NCI-H526 (cell line): ENCODE data around the gene ENTPD2.
"Not testable (repeated sequence)": the region's sequence is repeated elsewhere in the genome, so short reads cannot be mapped to it uniquely, and the experiment has no call there.

Experiments
- DNase-seq, 2 experiments: peaks; one replicate each; lab custom pipeline; 2025; lab: John Stamatoyannopoulos, UW

Gene ENTPD2

DNA sequence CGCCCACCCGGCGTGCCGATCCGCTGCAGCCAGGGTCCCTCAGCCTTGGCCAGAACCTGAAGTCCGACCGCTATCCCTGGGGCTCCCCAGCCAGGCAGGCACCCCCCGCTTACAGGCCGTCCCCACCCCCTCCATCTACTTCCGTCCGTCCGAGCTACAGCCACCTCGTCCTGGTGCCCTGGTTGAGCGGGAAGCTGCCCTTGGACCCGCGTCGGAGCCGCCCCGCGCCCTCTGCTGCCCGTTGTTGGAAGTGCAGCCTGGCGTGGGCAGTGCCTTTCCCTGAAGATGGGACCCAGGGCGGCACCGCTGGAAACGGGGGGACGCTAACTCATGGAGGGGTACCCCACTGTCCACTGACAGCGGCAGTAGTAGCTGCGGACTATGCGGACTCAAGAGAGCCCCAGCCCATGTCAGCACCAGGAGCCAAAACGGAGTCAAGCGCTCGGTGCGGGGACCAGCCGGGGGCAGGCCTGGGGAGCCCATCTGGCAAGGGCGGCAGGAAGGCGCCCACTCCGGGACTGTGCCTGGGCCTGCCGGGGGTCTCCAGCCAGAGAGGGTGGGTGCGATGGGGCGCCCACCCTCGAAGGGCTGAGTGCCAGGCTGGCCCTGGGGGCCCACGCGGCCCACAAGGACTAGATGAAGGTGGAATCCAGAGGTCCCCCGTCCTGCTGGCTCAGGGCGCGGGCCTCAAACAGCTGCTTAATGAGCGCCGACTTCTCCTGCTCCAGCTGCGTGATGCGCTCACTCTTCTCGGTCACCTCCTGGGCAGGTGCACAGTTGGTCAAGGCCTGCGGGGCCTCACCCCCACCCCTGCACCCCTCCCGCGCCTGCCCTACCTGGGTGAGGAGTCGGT lies 10.4 kb upstream of the ENTPD2 start:
- peak in 1 of 2 experiments; percentile 61 for DNase-seq

GRCh38 chr9:137063311-137064026 lies 9.6 kb upstream of the ENTPD2 start:
- DNase-seq: no peak

GRCh38 chr9:137062798-137063197 lies 8.9 kb upstream of the ENTPD2 start:
- not testable (repeated sequence) for DNase-seq

GRCh38 chr9:137062384-137062783 lies 8.5 kb upstream of the ENTPD2 start:
- DNase-seq: no peak

DNA sequence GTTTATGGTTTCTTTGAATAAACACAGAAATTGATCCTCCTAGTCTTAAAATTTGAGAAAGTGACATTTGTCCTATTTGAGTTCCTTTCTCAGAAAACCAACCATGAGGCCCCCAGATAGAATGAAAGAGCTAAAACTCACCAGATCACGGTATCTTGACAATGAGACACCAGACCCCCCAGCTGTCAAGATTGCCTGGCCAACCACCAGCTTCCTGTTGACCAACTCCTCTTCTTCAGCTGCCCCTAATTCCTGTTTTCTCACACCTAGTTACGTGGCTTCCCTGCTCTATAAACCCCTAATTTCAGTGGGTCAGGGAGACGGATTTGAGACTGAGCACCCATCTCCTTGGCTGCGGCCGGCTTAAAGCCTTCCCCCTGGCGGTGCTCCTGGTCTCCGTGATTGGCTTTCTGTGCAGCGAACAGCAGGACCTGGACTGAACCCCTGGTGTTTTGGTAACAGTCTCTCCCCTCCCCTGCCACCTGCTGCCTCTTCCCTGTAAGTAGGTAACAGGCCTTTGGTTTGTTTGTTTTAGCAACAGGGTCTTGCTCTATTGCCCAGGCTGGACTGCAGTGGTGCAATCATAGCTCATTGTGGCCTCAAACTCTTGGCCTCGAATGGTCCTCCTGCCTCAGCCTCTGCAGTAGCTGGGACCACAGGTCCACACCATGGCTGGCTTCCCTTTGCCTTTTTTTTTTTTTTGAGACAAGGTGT lies 4.8 kb upstream of the ENTPD2 start:
- DNase-seq: no peak

GRCh38 chr9:137057545-137057944 lies 3.7 kb upstream of the ENTPD2 start:
- no peak for DNase-seq

DNA sequence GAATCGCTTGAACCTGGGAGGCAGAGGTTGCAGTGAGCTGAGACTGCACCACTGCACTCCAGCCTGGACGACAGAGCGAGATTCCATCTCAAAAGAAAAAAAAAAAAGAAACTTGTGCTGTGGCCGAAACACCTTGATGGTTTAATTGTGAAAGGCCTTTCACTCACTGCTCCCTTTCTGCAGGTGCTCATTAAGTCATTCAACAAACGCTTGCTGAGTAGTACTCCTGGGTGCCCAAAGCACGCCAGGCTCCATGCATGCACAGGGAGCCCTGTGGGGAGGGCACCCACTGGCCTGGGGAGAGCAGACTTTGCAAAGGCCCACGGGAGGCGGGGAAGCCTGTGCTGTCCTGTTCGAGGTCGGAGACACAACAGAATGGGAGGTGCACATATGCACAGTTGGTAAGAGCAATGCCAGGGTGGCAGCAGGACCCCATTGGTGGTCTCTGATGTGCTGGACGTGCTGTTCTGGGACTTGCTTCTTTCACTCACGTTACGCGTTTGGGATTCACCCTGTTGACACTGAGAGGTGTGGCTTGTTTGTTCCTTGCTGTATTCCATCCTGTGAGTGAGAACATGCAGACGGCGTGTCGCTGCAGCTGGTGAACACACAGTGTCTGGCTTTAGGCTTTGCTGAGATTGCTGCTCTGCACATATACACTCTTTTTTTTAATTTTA lies 3.0 kb upstream of the ENTPD2 start:
- no peak for DNase-seq

DNA sequence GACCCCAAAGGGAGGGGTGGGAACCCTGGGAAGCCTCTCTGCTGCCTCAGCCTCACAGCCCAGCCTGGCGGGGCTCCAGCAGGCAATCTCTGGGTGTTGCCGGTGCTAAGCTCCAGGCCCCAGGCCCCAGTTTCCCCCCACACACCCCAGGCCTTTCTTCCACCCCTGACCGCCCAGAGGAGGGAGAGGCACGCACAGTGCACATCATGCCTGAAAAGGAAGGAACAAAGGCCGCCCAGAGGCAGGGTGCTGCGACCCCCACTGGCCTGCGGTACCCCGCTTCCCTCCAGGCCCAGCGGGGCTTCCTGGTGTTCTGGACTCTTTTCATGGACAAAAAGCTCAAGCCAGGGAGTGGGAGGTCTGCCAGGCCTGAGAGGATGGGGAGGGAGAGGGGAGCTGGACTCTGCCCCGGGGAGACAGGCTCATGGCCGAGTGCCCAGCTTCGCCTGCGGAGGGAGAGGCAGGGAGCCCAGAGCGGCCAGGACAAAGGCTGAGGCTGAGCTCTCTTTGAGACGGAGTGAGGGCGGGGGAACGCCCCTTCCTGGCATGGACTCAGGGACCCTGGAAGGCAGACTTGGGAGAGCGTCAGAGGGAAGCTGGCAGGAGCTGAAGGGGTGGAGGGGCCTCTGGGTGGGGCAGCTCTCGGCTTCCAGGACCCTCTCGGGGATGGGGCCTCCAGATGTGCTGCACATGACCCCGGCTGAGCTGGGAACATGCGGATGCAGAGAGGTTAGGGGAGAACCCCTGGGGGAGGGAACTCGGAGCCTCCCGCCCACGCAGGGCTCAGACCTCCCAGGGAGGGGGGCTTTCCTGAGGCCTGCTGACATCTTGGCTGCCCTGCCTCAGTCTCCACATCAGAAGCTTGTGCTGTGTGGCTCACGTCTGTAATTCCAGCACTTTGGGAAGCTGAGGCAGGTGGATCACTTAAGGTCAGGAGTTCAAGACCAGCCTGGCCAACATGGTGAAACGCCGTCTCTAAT lies 1.8 kb upstream of the ENTPD2 start:
- no peak for DNase-seq

GRCh38 chr9:137054932-137055384 lies 1.1 kb upstream of the ENTPD2 start:
- DNase-seq: no peak

DNA sequence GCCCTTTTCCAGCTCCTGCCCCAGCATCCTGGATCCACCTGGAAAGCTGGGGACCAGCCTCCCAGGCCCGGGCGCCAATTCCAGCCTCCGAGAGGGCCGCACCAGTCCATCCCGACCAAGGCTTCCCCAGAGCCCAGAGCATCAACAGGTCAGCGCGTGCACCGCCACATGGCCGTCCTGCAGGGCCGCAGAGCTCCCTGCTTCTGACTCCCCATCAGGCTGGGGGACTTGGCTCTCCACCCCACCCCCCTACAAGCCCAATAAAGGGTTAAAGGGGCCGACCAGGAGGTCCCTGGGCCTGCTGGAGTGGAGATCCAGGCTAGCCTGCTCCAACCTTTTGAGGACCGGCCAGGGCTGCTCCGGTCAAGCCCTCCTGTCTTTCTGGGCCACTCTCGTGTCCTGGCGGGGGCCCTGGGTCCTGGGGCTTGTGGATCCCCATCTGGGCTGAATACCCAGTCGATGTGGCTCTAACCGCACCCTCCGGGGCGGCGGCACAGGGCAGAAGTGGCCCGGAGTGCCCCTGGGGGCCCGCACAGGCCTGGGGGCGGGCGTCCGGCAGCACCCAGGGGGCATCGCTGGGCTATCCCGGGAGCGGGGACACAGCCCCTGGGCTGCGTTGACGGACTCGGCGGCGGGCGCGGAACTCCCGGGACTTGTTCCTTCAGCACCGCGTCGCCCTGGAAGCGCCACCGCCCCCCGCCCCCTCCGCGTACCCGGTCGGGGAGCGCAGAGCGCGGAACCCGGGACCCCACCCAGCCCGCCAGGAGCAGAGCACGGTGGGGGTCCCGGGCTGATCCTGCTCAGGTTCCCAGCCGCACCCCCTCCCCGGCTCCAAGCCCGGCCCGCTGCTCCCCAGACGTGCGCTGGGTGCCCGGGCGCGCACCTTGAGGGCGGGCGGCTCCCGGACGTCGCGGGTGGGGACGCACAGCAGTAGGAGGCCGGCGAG lies 590 bp downstream of the ENTPD2 start:
- DNase-seq: peak in 1 of 2 experiments; percentile 53

- DNase-seq: no peak
Observed at GRCh38 chr9:137052293-137052692, 1.6 kb downstream of the ENTPD2 start.

GRCh38 chr9:137051145-137051724 lies 2.6 kb downstream of the ENTPD2 start:
- no peak for DNase-seq

- DNase-seq: peak in 1 of 2 experiments; percentile 25
Observed at GRCh38 chr9:137050570-137050969, 3.3 kb downstream of the ENTPD2 start.

DNA sequence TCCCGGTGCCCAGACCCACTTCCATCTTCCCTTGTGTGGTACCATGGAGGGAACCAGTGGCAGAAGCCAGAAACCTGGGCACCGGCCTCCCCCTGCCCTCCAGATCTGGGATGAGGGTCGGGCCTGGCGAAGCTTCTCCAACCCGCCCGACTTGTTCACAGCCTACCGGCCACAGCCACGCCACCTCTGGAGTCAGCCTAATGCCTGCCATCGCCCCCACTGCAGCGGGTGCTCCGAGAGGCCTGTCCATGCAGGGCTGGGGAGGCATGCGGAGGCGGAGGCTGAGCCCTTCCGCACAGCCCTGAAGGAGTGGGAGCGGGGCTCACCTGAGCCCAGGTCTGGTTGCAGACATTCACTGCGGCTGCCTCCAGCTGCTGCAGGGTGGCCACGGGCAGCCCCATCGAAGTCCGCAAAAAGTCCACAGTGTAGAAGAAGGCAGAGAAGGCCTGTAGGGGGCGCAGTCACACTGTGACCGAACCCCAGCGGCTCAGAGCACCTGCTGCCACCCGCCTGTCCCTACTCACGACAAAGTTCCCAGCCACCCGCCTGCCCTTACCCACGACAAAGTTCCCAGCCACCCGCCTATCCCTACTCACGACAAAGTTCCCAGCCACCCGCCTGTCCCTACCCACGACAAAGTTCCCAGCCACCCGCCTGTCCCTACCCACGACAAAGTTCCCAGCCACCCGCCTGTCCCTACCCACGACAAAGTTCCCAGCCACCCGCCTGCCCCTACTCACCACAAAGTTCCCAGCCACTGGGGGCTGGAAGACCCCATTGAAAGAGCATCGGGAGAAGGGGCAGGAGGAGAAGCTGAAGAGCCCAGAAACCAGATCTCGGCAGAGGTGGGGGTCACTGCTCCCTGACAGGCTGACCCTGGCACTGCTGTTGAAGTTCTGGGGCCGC lies 4.1 kb downstream of the ENTPD2 start:
- DNase-seq: peak in 1 of 2 experiments; percentile 81

DNA sequence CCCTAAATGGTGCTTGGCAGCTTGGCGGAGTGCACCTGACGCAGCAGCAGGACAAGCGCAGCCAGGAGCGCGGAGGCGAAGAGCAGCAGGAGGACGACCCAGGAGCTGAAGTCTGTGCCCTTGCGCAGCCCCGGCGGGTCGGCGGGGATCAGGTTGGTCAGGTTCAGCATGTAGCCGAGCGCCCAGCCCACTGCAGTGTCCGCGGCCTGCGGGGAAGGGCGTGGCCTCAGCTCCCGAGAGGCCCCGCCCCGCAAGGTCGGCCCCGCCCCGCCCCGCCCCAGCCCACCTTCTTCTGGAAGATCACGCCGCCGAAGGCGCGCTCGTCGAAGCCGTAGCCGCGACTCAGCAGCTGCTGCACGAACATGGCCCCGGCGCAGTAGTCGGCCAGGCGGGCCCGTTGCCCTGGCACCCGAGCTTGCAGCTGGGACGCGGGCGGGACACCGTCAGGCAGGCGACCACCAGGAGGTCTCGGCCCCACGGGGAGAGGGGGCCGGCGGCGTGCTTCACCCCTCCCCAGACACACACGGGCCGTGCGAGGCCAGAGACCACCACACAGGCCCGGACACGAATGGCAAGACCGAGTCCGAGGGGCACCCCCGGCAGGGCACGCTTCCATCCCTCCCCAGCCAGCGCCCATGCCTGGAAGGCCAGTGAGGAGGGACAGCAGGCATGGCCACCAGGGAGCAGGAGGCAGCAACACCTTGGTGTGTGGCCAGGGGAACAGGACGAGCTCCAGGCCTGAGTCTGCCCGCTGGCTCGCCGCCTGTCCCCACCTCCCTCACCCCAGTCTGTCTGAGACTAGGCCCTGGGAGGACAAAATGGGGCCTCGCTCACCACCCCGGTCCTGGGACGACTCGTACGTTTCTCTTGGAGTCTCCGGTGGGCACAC lies 5.0 kb downstream of the ENTPD2 start:
- peak in 1 of 2 experiments; percentile 75 for DNase-seq

GRCh38 chr9:137046088-137046787 lies 7.6 kb downstream of the ENTPD2 start, which contains the start of gene NPDC1:
Gene NPDC1, minus strand, starts transcription at chr9:137046177. Its CDS starts 188 bp downstream, at chr9:137045989.
- DNase-seq: peak; percentile 24 to 79
